HG02970 (cell line): ENCODE results near the gene DLX6.
"Not testable (repeated sequence)": the region's sequence is repeated elsewhere in the genome, so short reads cannot be mapped to it uniquely, and the experiment has no call there.

Experiments used
- ATAC-seq: cut with Tn5 transposase; IDR thresholded peaks from one replicate; pipeline ENCODE4 v1.9.1; 2021; ENCODE audit warnings: mild to moderate bottlenecking, moderate library complexity, moderate number of reproducible peaks; ENCODE audit not compliant: unreplicated experiment, low FRiP score

Gene DLX6

DNA sequence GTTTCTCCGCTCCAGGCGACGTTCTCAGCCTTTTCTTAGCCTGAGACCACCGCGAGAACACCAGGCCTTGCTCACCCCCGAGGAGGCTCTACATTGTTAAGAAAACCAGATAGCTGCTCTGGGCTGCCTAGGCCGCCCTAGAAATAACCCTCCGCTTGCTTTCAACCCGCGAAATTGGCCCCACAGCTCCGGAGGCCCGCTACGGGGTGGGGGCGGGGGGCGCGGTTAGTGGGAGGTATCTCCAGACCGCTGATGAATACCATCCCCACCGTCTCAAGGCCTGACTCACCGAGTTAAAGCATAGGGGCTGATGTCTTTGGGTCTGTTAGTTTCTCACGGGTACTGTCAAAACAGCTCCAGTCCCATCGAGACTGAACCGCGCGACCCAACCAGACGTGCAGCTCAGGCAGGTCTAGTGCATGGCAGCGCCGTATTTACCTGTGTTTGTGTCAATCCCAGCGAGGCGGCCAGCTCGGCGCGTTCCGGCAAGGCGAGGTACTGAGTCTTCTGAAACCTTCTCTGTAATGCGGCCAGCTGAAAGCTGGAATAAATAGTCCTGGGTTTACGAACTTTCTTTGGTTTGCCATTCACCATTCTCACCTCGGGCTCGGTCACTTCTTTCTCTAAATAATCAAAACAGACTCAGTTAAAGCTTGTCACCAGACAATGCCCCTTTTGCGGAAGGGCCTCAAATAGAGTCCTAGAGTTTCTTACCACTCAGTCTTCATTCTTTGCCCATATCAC, 16.6 kb downstream of the DLX6 start:
- ATAC-seq: no peak

DNA sequence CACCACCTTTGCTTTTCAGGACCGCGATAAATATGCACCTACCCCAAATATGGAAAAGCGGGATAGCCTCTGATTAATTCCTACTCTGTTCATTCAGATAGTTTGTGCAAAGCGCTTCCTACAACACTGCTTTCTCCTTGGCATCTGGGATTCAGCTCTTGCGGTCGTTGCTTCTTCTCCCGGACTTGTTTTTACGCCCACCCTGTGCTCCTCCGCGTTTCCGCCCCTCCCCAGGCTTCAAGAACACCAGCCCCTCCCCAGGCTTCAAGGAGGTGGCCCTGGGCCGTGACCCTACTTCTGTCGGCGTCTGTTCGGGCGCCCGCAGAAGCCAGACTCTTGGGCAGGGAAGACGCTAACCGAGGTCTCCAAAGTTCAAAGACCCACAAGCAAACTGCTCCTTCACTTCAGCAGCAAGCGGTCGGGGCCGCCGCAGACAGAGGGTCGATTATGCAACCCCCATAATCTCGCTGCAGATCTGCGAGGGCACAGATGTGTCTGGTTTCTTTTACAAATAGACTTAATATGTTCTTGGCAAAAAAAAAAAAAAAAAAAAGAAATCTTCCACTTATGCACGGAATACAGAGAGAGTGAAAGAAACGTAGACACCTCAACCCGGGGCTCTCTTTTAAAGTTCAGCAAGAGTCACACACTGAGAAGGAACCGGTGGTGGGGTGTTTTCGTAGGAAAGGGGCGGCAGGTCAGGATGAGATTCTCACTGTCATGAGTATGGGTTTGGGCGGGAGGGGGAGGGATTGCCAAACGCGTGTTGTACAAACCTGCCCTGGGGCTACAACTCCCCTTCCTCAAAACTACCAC, 17.3 kb downstream of the DLX6 start:
- no peak for ATAC-seq

DNA sequence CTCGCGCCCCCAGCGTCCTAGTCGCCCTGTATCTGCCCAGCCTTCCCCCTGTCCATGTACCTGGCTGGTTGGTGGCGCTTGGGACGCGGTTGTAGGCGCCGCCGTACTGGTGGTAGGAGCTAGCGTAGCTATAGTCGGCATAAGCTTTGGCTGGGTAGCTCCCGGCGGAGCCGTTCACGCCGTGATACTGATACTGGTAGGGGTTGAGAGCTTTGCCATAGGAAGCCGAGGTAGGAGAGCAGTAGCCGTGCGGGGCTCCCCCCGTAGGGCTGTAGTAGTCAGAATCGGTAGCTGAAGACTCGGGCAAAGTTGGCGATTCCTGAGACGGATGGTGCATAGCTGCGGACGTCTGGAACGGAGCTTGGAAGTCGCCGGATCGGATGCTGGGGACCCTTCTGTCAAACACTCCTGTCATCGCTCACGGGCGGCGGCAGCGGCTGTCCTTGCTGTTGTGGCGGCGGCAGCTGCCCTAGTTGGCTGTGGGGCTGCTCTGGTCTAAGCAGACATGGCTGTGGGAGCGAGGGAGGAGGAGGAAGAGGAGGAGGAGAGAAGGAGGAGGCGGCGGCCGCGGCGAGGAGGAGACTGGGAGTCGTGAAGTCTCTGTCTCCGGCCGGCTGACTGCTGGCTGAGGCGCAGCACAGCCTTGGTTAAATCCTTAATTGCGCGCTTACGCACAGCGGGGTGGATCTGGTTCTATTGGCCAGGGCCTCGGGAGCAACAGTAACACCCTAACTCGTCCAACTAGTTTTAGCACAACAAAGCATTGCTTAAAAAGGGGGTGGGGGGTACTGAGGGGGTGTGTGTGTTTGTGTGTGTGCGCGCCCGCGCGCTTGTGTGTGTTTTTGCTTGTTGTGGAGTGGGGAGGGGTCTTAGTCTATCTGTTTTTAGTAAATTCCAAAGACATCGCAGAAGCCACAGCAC, 19.1 kb downstream of the DLX6 start, which contains the start of gene DLX5:
TSS of gene DLX5 (minus strand) at position 623 of the 921 bp plus-strand sequence. CDS start at position 415, 208 bp downstream.
- ATAC-seq: no peak

DNA sequence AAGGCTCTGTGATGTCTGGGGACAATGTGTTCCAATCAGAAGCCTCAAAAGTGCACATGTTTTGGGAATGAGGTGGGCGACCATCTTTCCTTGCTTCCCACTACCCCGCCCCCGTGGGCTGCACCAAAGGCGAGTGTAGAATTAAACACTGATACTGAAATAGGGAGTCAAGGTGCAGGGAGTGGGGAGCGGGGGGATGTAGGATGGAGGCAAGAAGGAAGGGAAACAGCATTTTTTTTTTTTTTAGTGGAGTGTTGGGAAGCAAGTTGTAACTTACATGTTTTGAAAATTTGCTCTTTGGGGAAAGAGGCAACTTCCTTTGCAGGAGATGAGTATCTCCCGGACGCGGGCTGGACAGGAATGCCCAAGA, 19.8 kb downstream of the DLX6 start:
- ATAC-seq: no peak

DNA sequence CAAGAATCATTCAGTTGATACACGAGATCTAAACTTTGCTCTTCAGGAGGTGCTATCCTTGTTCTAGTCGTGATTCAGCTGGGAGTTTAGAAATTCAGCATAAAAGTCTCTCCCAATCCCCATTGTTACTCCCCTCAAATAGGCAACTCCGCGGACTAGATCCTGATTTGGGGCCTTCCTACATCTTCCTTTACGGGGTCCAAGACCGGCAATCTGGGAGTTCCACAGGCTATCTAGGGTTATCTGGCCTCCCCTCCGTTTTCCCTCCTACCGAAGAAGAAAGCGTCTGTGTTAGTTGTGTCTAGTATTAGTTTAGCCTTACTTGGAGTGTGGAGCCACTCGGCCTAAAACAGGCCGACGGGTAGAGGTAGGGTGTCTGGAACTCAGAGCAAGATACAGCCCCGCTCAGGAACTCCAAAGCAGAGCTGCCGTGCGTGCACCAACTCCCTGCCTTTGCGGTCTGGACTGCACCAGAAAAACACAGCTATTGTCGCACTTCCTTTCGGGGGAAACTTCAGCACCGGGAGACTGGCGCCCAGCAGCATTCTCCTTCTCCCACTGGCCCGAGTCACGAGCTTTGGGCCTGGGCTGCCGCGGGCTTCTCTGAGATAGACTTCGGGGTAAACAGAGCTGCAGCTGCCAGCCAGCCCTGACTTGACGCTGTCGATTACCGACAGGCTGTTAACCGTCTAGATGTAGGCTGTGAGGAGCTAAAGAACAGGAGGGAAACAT, 20.8 kb downstream of the DLX6 start:
- ATAC-seq: no peak

GRCh38 chr7:97026715-97027426, 21.5 kb downstream of the DLX6 start:
- no peak for ATAC-seq

GRCh38 chr7:97027427-97028234, 22.3 kb downstream of the DLX6 start:
- peak; percentile 79 for ATAC-seq

GRCh38 chr7:97034213-97034852, 29.0 kb downstream of the DLX6 start:
- not testable (repeated sequence) for ATAC-seq

GRCh38 chr7:97039374-97040065, 34.2 kb downstream of the DLX6 start:
- no peak for ATAC-seq

DNA sequence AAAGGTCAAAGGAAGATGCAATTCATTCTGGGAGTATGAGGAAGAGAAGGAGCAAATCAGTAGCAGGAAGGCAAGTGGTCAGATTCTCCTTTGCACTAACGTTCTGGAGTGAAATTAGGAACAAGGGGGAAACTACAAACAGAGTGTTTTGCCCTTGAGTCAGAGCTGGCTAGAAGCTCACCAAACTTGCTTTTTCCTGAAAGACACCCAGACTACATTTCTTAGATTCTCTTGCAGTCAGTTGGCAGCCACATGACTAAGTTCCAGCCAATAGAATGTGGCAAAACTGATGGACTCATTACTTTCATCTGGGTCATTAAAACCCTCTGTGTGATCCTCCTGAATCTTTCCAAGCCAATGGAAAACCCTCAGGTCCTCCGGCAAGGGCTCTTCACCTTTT, 37.9 kb downstream of the DLX6 start:
- no peak for ATAC-seq
